Dendritic cell treated with granulocyte-macrophage colony-stimulating factor and Interleukin-4, amounts not matched to agents 40 ng/mL and 50 ng/mL, for 4 days (primary cell): ENCODE results near the gene IFT74.
A peak's percentile ranks its signal among the peaks of the same experiment; 100 is the strongest.

ENCODE experiments used
- H3K27ac Mint-ChIP-seq: one replicate; pipeline ENCODE4 v1.8.0; 2022; ENCODE audit warnings: mild to moderate bottlenecking, mixed read lengths
- H3K27me3 Mint-ChIP-seq: one replicate; pipeline ENCODE4 v1.8.0; 2022; ENCODE audit warnings: mild to moderate bottlenecking, mixed read lengths
- H3K36me3 Mint-ChIP-seq: one replicate; pipeline ENCODE4 v1.8.0; 2022; ENCODE audit warnings: low read depth, mixed read lengths
- H3K4me1 Mint-ChIP-seq: one replicate; pipeline ENCODE4 v1.8.0; 2022; ENCODE audit warnings: low read depth, mixed read lengths
- H3K4me3 Mint-ChIP-seq: one replicate; pipeline ENCODE4 v1.8.0; 2022; ENCODE audit warnings: mild to moderate bottlenecking, moderate library complexity, mixed read lengths
- H3K9me3 Mint-ChIP-seq: one replicate; pipeline ENCODE4 v1.8.0; 2022; ENCODE audit warnings: mixed read lengths
- intact Hi-C: fragments of 100-400 bp; cut with micrococcal nuclease; formaldehyde crosslinking; loops from one replicate; pipeline ENCODE4 v1.15.0; 2022

IFT74 gene

DNA sequence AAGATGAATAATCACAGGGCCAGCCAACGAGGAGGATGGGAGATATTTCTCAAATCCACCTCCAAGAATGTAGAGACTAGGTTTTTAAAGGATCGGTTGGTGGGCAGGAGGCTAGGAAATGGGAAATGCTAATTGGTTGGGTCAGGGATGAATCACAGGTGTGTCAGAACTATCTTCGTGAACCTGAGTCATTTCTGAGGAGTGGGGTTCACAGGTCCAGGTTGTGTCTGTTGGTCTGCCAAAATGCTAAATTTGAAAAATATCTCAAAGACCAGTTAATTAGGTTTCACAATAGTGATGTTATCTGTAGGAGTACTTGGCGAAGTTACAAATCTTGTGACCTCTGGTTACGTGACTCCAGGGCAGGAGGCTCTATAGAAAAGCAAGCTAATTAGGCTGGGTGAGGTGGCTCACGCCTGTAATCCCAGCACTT is 6.6 kb upstream of the IFT74 start:
- H3K27ac Mint-ChIP-seq: no peak overlapping the region
- no peaks in the 10 kb centered on the region for H3K9me3 Mint-ChIP-seq
- H3K4me1 Mint-ChIP-seq: peaks cover 37% of the 10 kb centered on the region
- peaks cover 13% of the 10 kb centered on the region for H3K36me3 Mint-ChIP-seq
- intact Hi-C loops: no loop called here
- H3K27me3 Mint-ChIP-seq: peaks cover 3% of the 10 kb centered on the region
- no peak overlapping the region for H3K4me3 Mint-ChIP-seq

DNA sequence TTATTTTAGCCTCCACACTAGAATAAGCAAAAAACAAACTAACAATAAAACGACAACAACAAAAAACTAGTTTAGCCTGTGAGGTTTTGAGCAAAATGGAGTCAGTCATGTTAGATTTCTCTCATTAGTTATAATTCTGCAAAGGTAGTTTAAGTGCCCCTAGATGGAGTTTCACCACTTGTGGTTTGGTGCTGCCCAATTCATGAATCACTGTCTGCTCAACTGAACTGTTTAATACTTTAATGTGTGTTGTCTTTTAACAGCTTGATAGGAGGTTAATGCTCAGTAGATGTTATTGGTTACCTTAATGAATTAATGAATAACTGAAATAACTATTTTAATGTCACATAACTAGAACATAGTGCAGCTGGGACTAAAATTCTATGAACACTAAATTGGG is 5.7 kb upstream of the IFT74 start:
- no peaks in the 10 kb centered on the region for H3K9me3 Mint-ChIP-seq
- intact Hi-C loops: no loop called here
- H3K27ac Mint-ChIP-seq: no peak overlapping the region
- peaks cover 3% of the 10 kb centered on the region for H3K27me3 Mint-ChIP-seq
- H3K36me3 Mint-ChIP-seq: peaks cover 13% of the 10 kb centered on the region
- peaks cover 37% of the 10 kb centered on the region for H3K4me1 Mint-ChIP-seq
- no peak overlapping the region for H3K4me3 Mint-ChIP-seq

DNA sequence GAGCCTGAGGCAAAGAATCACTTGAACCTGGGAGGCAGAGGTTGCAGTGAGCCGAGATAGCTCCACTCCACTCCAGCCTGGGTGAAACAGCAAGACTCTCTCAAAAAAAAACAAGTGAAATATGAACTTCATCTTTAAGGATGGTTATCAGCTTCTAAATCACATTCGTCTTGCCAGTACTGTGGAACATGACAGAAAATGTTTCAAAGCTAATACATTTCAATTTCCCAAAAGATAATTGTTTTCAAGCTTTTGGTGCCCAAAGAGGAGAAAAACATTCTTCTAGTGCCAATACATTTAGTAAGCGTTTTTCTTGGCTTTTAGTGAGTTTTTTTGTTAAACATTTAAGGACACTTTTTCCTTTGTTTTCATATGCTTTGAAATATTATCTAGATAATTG is 4.4 kb upstream of the IFT74 start:
- Mint-ChIP-seq H3K9me3 (no peaks in the 10 kb centered on the region), H3K36me3 (peaks cover 6% of the 10 kb centered on the region), H3K4me3 (no peak overlapping the region), H3K4me1 (peaks cover 35% of the 10 kb centered on the region), H3K27me3 (peaks cover 3% of the 10 kb centered on the region), H3K27ac (no peak overlapping the region)
- intact Hi-C loops: no loop called here

DNA sequence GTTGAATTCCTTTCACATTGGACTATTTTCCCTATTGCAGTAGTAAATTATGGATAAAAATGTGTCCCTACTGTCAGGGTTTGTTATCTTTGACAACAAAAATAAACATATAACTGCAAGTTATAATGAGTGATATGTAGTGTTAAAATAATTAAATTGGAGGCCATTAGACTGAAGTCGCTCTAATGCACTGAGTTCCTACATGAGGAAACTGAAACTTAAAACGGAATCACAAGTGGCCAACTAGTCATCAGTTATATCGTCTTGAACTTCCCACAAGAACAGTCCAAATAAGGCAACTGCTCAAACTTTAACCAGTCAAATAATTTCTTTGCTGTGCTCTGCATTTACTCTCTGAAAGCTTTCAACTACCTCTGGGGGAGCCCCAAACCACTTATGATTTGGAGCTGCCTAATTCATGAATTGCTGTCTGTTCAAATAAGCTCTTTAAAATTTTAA is 2.1 kb upstream of the IFT74 start:
- Mint-ChIP-seq H3K4me3 (peak overlapping the region; percentile 58), H3K27me3 (peaks cover 3% of the 10 kb centered on the region), H3K27ac (peak overlapping the region; percentile 99), H3K36me3 (no peaks in the 10 kb centered on the region), H3K9me3 (no peaks in the 10 kb centered on the region), H3K4me1 (peaks cover 45% of the 10 kb centered on the region)
- intact Hi-C loops: no loop called here

DNA sequence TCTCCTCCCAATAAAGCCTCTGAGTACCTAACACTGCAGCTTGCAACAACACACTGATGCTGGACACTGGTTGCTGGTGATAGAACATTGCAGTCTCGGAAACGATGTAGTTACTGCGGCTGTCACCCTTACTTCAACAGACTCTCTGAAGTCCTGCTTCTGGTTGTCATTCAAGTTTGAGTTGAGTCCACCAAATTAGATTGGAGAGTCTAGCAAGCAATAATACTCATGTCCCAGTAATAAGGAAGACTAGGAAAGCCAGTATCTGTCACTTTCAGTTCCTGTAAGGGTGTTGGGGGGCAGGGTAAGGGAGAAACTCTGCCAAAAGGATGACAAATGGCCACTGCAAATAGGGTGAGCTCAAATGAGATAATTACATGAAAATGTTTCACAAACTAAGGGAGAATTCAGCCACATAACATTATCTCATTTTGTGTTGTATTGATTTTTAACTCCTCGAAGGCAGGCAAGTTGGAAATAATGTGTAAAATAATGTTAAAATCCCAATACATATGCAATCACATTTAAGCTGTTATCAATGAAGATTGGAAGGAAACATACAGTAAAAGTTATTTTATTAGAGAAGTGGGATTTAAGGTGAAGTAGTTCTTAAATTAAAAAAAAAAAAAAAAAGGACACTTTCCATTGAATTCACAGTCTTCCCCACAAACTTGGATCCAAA is 849 bp upstream of the IFT74 start:
- intact Hi-C loops: no loop called here
- peak overlapping the region; percentile 86 for H3K4me3 Mint-ChIP-seq
- H3K36me3 Mint-ChIP-seq: no peaks in the 10 kb centered on the region
- H3K27me3 Mint-ChIP-seq: no peaks in the 10 kb centered on the region
- peaks cover 40% of the 10 kb centered on the region for H3K4me1 Mint-ChIP-seq
- no peaks in the 10 kb centered on the region for H3K9me3 Mint-ChIP-seq
- peak overlapping the region; percentile 99 for H3K27ac Mint-ChIP-seq

DNA sequence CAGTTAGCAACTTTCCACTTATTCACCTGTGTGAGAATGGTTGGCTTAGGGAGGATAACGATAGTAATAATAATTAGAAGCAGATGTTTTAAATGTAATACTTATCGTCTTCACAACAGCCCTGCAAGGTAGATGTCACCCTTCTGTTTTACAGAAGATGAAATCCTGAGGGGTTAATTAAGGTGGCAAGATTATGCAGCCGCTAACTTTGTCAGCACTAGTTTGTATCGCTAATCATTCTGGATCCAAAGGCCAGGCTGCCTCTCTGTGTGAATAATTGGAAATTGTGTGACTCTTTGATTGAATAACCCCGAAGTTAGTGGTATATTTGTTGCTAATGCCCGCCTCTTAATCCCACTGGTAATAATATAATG is 635 bp downstream of the IFT74 start:
- no peaks in the 10 kb centered on the region for H3K27me3 Mint-ChIP-seq
- intact Hi-C loops: loop anchor here (1.0 kb wide), 2 partner anchors 10 to 65 kb away; partner anchors contain the start of genes CAAP1 and PLAA
- H3K9me3 Mint-ChIP-seq: no peaks in the 10 kb centered on the region
- peaks cover 40% of the 10 kb centered on the region for H3K4me1 Mint-ChIP-seq
- peak overlapping the region; percentile 86 for H3K4me3 Mint-ChIP-seq
- peak overlapping the region; percentile 99 for H3K27ac Mint-ChIP-seq
- H3K36me3 Mint-ChIP-seq: no peaks in the 10 kb centered on the region

DNA sequence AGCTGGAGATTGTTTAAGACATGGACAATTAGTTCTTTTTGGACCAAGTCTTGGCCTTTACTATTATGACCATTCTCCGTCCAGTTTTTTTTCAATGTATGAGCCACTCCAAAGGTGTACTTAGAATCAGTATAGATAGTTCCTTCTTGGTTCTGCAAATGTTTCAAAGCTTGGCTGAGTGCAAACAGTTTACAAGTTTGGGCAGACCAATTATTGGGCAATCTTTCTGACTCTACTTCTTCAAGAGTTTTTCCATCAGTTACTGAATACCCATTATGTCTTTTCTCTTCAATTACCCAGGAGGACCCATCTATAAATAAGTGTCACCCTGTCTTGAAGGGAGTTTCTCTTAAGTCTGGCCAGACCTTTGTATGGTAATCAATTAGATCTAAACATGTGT is 15.5 kb downstream of the IFT74 start:
- peaks cover 8% of the 10 kb centered on the region for H3K4me1 Mint-ChIP-seq
- H3K9me3 Mint-ChIP-seq: peaks cover 10% of the 10 kb centered on the region
- intact Hi-C loops: loop anchor here (10.0 kb wide), 1 partner anchor 47 kb away; no protein-coding TSS in a partner anchor
- H3K27me3 Mint-ChIP-seq: no peaks in the 10 kb centered on the region
- no peak overlapping the region for H3K4me3 Mint-ChIP-seq
- H3K36me3 Mint-ChIP-seq: peaks cover 5% of the 10 kb centered on the region
- no peak overlapping the region for H3K27ac Mint-ChIP-seq

DNA sequence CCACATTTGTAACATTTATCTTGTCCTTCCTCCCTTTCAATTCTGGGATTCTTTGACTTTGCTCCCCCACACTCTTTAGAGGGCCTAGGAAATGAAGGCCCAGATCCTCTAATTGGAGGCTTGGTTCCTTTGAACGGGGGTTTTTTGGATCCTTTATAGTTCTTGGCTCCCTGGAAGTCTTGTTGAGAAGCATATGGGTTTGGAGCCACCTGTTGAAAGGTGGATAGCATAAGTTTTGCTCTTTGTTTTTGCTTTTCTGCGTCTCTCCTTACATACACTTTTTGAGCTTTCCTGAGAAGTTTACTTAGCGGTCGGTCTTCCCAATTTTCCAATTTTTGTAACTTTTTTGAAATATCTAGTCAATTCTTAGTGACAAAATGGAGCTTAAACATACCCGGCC is 17.8 kb downstream of the IFT74 start:
- H3K36me3 Mint-ChIP-seq: peaks cover 4% of the 10 kb centered on the region
- peaks cover 10% of the 10 kb centered on the region for H3K9me3 Mint-ChIP-seq
- H3K27ac Mint-ChIP-seq: no peak overlapping the region
- H3K4me1 Mint-ChIP-seq: peaks cover 7% of the 10 kb centered on the region
- intact Hi-C loops: loop anchor here (2.0 to 10.0 kb wide), 2 partner anchors 49 to 229 kb away; no protein-coding TSS in a partner anchor
- no peaks in the 10 kb centered on the region for H3K27me3 Mint-ChIP-seq
- no peak overlapping the region for H3K4me3 Mint-ChIP-seq

DNA sequence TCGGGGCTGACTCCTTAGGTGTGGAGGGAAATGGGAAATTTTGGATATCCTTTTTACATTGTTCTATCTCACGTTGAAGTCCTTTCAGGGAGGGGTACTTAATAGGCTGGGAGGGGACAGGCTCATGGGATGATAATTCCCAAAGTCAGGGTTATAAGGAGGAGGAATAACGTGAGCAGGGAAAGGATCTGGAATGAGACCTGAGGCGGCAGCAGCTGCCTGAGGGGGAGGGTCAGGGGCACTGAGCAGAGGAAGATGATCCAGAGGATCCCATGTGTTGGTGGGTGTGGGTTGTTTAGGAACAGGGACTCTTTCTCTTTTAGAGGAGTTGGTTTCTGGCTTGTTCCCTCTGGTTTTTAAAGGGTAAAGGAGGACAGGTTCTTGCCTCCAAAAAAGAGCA is 18.7 kb downstream of the IFT74 start:
- Mint-ChIP-seq H3K36me3 (no peaks in the 10 kb centered on the region), H3K27ac (no peak overlapping the region)
- intact Hi-C loops: loop anchor here (2.0 to 10.0 kb wide), 3 partner anchors 33 to 230 kb away; no protein-coding TSS in a partner anchor

DNA sequence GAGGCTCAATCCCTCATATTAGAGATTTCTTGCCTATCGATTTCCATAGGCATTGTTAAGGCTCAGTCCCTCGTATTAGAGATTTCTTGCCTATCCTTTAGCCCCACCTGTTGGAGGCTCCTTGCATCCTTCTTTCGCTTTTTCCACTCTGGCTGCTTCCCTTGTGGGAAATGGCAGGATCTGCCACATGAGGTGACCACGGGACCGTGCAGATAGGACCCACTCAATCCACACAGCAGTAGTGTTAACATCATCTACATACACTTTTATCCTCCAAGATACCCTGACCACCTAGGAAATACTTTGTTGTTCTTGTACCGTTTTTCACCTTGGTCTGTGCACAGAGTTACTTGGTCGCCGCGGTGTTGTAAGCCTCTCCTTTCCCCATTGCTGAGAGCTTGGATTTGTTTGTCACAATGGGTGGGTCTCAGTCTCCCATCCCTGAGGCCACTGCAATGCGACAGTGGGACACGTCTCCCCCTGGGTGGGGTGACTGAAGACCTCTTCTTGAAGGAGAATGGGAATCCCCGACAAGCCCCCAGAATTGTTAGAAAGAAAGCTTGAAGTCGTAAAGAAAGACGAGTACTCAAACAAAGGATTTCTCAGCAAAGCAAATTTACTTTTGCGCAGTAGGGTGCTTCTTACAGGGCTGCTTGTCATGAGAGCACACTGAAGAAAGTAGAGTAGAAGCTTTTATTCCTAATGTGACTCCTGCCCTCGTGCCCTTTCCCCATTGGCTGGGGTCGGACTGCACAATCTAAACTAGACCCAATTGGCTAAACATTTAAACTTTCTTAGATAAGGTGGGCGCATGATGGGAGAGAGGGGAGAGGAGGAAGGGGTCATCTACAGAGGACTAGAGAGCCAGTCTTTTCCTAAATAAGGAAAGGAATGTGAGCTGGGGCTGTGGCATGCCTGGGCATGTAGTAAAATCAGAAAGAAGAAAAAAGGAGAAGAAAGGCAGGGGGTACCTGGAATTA is 19.8 kb downstream of the IFT74 start:
- Mint-ChIP-seq H3K4me1 (peaks cover 7% of the 10 kb centered on the region), H3K36me3 (no peaks in the 10 kb centered on the region), H3K9me3 (no peaks in the 10 kb centered on the region), H3K27me3 (no peaks in the 10 kb centered on the region), H3K27ac (peak overlapping the region; percentile 47), H3K4me3 (no peak overlapping the region)
- intact Hi-C loops: loop anchor here (2.0 to 10.0 kb wide), 3 partner anchors 34 to 231 kb away; no protein-coding TSS in a partner anchor

More for the DNA sequence above, 18.7 kb downstream of the IFT74 start:
- Mint-ChIP-seq H3K27me3 (no peaks in the 10 kb centered on the region), H3K9me3 (peaks cover 2% of the 10 kb centered on the region), H3K4me3 (no peak overlapping the region), H3K4me1 (peaks cover 7% of the 10 kb centered on the region)

DNA sequence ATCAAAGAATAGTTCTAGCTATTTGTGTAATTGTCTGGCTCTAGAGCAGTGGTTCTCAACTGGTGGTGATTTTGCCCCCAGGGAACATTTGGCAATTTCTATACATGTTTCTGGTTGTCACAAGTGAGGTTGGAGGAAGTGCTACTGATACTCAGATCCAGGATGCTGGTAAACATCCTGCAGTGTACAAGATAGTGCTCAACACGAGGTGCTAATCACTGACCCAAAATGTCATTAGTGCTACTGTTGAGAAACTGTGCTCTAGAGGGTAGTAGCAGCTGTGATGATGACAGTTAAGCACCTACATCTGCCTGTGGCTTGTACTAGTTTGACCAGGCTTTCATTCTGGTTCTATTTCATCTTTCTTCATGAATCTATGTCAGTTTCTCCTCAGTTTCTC is 27.1 kb downstream of the IFT74 start:
- Mint-ChIP-seq H3K27ac (no peak overlapping the region), H3K27me3 (no peaks in the 10 kb centered on the region), H3K36me3 (peaks cover 32% of the 10 kb centered on the region), H3K4me3 (no peak overlapping the region), H3K9me3 (no peaks in the 10 kb centered on the region), H3K4me1 (no peaks in the 10 kb centered on the region)
- intact Hi-C loops: no loop called here

DNA sequence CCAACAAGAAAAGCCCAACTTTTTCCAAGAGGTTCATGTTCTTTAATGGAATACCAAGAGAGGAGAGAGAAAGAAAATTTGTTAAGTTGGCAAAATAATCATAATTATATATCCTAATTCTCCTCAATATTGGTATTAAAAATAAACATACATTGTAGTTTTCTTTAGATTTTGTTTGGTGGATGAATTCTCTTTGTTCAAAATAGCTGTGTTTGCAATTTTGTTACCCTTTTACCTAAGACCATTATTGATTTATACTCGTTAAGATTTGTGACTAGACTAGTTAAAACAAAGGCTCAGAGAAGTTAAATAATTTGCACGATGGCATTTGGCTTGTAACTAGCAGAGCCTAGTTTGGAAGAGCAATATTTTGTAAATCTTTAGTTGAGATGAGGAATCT is 39.6 kb downstream of the IFT74 start:
- H3K9me3 Mint-ChIP-seq: no peaks in the 10 kb centered on the region
- H3K27ac Mint-ChIP-seq: no peak overlapping the region
- peaks cover 5% of the 10 kb centered on the region for H3K36me3 Mint-ChIP-seq
- H3K4me3 Mint-ChIP-seq: no peak overlapping the region
- H3K27me3 Mint-ChIP-seq: no peaks in the 10 kb centered on the region
- H3K4me1 Mint-ChIP-seq: peaks cover 5% of the 10 kb centered on the region
- intact Hi-C loops: no loop called here

DNA sequence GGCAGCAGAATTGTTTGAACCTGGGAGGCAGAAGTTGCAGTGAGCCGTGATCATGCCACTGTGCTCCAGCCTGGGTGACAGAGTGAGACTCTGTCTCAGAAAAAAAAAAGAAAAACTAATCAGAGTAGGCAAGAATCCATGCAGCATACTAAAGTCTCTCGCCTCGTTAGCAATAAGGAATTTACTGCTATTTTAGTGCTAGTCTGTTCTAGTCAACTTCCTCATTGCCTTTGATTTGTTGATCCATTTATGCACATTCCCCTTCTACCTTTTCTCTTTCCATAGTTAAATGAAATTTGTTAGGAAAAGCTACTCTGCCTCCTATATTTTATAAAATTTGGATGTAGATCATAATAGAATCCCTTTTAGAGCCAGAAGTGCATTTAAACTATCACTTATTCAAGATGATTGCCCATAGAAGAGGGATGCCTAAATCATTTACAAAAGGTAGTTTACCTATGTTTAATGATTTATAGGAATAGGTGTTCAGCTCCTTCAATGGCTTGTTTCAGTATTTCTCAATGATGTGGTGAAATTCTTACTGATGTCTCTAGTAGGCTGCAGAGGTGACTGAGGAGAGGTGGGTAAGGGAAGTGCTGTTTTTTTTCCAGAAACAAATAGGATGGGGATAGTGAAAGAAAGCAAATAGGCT is 47.3 kb downstream of the IFT74 start:
- H3K27me3 Mint-ChIP-seq: no peaks in the 10 kb centered on the region
- peaks cover 14% of the 10 kb centered on the region for H3K36me3 Mint-ChIP-seq
- peaks cover 9% of the 10 kb centered on the region for H3K9me3 Mint-ChIP-seq
- no peak overlapping the region for H3K27ac Mint-ChIP-seq
- H3K4me3 Mint-ChIP-seq: no peak overlapping the region
- intact Hi-C loops: no loop called here
- H3K4me1 Mint-ChIP-seq: no peaks in the 10 kb centered on the region
